Brain pericyte (primary cell): ENCODE results near the gene HOXD10.

Experiments used
- DNase-seq: peaks from one replicate; pipeline ENCODE4 v3.0.0-alpha.2; 2012; ENCODE audit warnings: low read depth, low spot score

HOXD10 gene

GRCh38 chr2:176134035-176134434 lies 17.5 kb downstream of the HOXD10 start:
- no peak for DNase-seq

GRCh38 chr2:176135035-176135440 lies 18.5 kb downstream of the HOXD10 start:
- no peak for DNase-seq

GRCh38 chr2:176136374-176137251 lies 20.0 kb downstream of the HOXD10 start:
- DNase-seq, result no peak

- no peak for DNase-seq
These were observed 20.6 kb downstream of the HOXD10 start for GRCh38 chr2:176137252-176137580.

GRCh38 chr2:176137906-176138305 lies 21.3 kb downstream of the HOXD10 start:
- DNase-seq, result no peak

GRCh38 chr2:176138526-176138922 lies 21.9 kb downstream of the HOXD10 start:
- no peak for DNase-seq

GRCh38 chr2:176138923-176139660 lies 22.5 kb downstream of the HOXD10 start:
- DNase-seq, result no peak

GRCh38 chr2:176139661-176140512 lies 23.3 kb downstream of the HOXD10 start:
- no peak for DNase-seq

GRCh38 chr2:176140513-176141317 lies 24.1 kb downstream of the HOXD10 start:
- DNase-seq, result no peak

- DNase-seq, result no peak
These were observed 25.7 kb downstream of the HOXD10 start for GRCh38 chr2:176142281-176142680.

GRCh38 chr2:176145085-176145969 lies 28.7 kb downstream of the HOXD10 start:
- no peak for DNase-seq

GRCh38 chr2:176146101-176146500 lies 29.5 kb downstream of the HOXD10 start:
- DNase-seq, result no peak

GRCh38 chr2:176146645-176147044 lies 30.1 kb downstream of the HOXD10 start:
- no peak for DNase-seq

- DNase-seq, result no peak
These were observed 30.7 kb downstream of the HOXD10 start for GRCh38 chr2:176147210-176147799.

- DNase-seq, result no peak
These were observed 31.4 kb downstream of the HOXD10 start for GRCh38 chr2:176147800-176148496.

GRCh38 chr2:176148751-176149421 lies 32.3 kb downstream of the HOXD10 start:
- no peak for DNase-seq

GRCh38 chr2:176149481-176149938 lies 32.9 kb downstream of the HOXD10 start:
- DNase-seq, result no peak

- no peak for DNase-seq
These were observed 33.5 kb downstream of the HOXD10 start for GRCh38 chr2:176149939-176150583.
